ENCODE results near the gene INSC.

Gene INSC

DNA sequence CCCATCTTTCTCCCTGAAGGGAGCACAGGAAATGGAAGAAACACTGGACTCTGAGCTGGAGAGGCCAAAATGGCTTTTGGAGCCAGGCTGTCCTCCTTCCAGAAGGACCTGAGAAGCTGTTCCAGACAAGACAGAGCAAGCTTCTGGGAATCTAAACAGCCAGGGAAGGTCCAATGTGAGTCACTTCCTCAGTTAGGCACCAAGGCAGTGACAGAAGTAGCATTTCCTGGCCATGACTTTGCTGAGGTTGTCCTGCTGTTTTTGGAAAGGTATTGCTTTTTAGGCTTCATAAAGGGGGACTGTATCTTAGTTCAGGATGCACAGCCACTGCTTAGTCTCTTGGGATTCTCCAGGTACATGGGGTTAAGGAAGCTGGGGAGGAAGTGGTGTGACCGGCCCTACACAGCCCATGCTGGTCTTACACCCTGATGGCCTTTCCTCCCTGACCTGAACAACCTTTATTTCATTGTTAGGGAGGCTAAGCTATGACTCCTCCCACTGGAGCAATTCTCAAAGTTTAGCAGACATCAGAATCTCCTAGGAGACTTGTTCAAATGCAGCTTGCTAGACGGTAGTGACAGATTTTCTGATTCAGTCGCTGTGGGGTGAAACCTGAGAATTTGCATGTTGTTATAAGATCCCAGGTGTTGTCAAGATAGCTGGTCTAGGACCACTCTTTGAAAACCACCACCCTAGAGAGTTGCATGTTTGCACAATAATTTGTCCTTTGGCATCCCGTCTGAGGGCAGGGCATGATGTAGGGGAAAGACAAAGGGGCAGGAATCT, 6.8 kb upstream of the INSC start:
- Histone ChIP-seq H3K4me3 (no peak overlapping the region), H3K27ac (no peak overlapping the region)

DNA sequence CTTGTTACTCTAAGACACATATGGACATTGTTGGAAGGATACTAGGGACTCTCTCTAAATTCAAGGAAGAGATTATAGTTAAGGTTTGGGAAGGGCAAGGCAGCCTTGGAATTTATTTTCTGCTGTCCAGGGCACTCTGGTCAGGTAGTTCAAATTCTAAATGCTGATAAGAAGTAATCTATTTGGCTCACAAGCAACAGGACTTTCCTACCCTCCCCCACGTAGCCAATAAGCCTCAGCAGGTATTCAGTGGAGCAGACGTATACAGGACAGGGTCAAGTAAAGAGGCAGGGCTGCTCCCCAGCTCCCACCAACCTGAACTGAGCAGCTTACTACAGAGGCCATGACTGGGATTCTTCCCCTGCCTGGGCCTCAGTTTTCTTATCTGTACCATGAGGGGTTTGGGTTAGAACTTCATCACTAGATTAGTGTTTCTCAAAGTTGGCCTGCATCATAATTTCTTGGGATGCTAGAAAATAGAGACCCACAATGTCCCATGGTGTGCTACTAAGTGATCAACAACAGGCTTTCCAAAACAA, 6.1 kb upstream of the INSC start:
- Histone ChIP-seq H3K4me3 (no peak overlapping the region), H3K27ac (no peak overlapping the region)

DNA sequence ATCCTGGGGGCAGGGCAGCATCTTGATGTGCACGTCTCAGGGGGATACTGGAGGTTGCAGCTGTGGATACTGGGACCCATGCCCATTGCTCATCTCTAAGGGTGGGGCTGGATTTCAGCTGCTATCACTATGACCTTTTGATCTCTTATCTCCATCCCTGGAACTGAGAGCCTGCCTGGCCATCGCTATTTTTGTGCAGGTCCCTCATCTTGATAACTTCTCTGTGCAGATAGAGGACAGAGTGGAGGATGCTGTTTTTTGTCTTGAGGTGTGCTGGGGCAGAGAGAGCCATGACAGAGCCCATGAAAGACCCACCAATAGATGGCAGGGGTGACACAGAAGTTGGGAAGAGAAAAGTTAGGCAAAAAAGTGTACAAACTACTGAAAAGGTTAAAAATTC, 5.1 kb upstream of the INSC start:
- H3K4me3 ChIP-seq: no peak overlapping the region
- no peak overlapping the region for H3K27ac ChIP-seq

- H3K4me3 ChIP-seq: no peak overlapping the region
- H3K27ac ChIP-seq: no peak overlapping the region
These were observed 3.5 kb upstream of the INSC start for GRCh38 chr11:15111215-15111614.

DNA sequence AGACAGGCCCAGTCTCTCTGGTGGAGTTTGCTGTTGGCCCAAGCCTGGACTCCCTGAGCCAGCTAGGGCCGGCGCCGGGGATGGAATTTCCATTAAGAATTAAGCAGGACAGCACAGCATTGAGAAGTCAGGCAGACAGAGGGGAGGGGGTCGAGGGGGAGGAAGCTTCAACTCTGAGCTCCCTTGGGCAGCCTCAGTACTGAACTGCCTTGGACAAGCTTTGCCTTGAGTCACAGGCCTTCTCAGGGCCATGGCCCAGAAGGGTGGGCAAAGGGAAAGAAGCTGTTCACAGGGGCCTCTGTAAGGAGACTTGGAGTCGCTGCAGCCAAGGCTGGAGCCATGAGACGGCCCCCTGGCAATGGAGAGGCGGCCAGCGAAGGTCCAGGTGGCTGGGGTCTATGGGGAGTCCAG, 2.6 kb upstream of the INSC start:
- no peak overlapping the region for H3K27ac ChIP-seq
- H3K4me3 ChIP-seq: no peak overlapping the region

DNA sequence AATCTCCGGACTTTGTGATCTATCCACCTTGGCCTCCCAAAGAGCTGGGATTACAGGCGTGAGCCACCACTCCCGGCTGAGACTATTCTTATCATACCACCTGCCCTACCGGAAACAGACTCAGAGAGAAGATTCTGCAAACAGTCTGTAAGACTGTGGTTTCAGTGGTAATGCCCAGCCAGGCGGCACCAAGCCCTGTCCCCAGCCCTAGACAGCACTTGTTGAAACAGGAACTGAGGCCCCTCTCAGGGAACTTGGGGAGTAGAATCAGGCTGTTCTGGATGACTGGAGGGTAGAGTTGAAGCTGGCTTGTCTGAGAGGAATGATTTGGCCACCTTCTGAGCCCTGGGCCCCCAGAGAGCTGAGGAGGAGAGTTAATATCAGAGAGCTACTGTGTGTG, 1.3 kb upstream of the INSC start:
- no peak overlapping the region for H3K27ac ChIP-seq
- H3K4me3 ChIP-seq: no peak overlapping the region

DNA sequence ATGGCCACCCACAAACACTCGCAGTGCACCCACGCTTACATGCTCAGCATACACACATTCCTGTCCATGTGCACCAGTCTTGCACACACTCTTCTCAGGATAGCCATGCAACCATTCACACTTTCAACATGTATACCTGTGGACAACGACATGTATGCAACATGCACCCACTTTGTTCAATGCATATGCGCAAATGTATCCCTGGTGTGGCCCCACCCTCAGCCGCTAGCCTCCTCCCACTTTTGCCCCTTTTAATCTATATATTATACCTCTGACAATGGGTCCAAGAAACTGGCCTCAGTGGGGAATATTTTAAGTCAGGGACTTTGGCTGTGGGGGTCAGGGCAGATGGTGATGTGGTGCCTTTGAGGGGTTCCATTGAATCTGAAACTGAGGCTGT, 963 bp downstream of the INSC start:
- no peak overlapping the region for H3K27ac ChIP-seq

GRCh38 chr11:15117751-15118150, 3.0 kb downstream of the INSC start:
- Histone ChIP-seq H3K27ac (no peak overlapping the region), H3K4me3 (no peak overlapping the region)

More for the DNA sequence above, 963 bp downstream of the INSC start:
- H3K4me3 ChIP-seq: no peak overlapping the region

GRCh38 chr11:15118431-15118830, 3.7 kb downstream of the INSC start:
- no peak overlapping the region for H3K27ac ChIP-seq
- H3K4me3 ChIP-seq: no peak overlapping the region

- H3K27ac ChIP-seq: no peak overlapping the region
These were observed 4.6 kb downstream of the INSC start for GRCh38 chr11:15119352-15119751.

GRCh38 chr11:15119826-15120225, 5.1 kb downstream of the INSC start:
- no peak overlapping the region for H3K4me3 ChIP-seq

More at GRCh38 chr11:15119352-15119751, 4.6 kb downstream of the INSC start:
- no peak overlapping the region for H3K4me3 ChIP-seq

GRCh38 chr11:15123849-15124248, 9.1 kb downstream of the INSC start:
- H3K27ac ChIP-seq: no peak overlapping the region
- no peak overlapping the region for H3K4me3 ChIP-seq

More at GRCh38 chr11:15119826-15120225, 5.1 kb downstream of the INSC start:
- no peak overlapping the region for H3K27ac ChIP-seq

- H3K27ac ChIP-seq: no peak overlapping the region
These were observed 9.8 kb downstream of the INSC start for GRCh38 chr11:15124528-15124927.

DNA sequence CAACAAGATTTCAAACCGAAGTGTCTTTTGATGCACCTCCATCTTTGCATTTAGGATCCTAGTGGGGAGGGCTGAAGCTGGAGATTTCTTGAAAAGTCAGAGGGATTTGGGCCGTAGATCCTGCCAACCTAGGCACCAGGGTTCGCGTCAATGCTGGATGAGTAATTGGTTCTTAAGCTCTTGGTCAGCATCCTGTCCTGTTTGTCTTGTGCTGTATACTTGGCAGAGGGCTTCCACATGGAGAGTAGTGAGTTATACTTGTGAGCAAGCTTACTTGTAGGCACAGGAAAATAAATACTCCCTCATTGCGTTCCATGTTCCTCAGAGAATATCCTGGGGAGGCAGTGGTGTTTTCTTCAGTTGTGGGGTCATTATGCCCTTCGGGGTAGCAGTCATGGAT, 12.6 kb downstream of the INSC start:
- Histone ChIP-seq H3K27ac (no peak overlapping the region), H3K4me3 (no peak overlapping the region)

More at GRCh38 chr11:15124528-15124927, 9.8 kb downstream of the INSC start:
- H3K4me3 ChIP-seq: no peak overlapping the region

DNA sequence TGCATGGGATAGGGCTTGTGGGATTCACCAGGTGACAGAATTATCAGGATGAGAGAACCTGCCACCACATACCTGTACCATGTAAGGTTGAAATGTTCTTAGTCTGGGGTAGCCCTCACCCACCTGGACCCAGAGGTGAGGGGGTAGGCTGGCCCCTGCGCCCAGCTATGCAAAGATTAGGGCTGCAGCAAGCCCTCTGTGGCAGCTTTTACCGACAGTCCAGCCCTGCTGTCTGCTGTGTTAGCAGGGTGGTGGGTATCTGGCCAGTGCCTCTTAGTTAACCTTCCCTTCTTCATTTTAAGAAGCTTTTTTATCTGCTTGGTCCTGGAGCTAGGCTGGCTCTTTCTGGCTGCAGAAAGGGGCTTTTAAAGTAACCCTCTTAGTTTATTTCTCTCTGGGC, 13.9 kb downstream of the INSC start:
- H3K27ac ChIP-seq: no peak overlapping the region
- no peak overlapping the region for H3K4me3 ChIP-seq

- Histone ChIP-seq H3K4me3 (no peak overlapping the region), H3K27ac (no peak overlapping the region)
These were observed 21.4 kb downstream of the INSC start for GRCh38 chr11:15136166-15136565.

DNA sequence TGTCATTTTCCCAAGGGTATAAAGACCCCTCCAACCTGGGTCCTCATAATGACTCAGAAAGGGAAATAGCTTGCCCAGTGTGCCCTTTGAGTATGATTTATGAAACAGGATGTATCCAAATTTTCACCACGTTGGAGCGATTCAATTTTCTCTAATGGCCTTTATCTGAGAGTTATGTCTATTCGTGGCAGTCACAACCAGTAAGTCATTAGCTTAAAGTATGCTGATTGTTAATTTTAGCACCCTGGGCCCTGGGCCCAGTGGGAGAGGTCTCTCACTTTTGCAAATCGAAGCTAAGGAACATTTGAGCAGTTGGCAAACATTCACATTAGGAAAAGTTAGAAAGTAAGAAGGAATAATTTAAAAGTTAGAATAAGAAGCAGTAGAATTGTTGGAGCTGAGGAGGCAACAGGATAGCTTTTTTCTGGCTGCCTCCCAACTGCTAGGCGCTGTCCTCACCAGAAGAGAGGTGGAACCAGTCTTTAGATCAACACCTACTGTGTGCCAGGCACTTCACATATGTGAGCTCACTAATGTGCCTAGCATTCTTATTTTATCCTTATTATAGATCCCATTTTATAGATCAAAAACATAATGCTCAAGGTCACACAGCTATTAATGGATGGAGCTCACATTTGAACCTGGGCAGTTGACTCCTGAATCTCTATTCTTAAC, 24.5 kb downstream of the INSC start:
- H3K4me3 ChIP-seq: no peak overlapping the region
- H3K27ac ChIP-seq: no peak overlapping the region

DNA sequence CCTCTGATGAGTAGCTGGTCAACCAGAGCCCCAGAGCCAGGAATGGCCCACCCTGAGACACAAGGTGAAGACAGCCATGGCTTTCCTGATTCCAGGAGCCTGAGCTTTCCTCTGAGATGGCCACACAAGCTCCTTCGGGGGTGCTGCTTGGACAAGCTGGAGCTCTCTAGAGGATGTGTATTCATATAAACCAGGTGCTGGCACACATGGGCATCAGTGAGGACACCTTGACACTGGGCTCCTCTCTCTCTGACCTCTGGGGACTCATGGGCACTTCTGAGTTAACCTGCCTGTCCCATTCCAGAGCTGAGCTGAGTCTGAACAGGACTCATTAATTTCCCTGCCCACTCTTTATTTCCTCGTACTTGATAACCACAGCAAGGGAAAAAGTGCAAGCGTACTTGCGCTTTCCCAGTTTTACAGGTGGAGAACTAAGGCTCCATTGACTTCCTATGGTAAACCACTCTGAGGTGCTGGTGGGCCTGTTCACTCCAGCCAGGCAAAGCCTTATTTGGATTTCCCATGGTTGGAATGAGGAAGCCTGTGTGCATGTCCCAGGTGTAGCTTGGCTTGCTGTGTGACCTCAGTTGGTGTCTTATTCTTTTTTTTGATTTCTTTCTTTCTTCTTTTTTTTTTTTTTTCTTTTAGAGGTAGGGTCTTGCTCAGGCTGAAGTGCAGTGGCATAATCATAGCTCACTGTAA, 25.4 kb downstream of the INSC start:
- no peak overlapping the region for H3K4me3 ChIP-seq
- no peak overlapping the region for H3K27ac ChIP-seq

- Histone ChIP-seq H3K4me3 (no peak overlapping the region), H3K27ac (no peak overlapping the region)
These were observed 26.7 kb downstream of the INSC start for GRCh38 chr11:15141381-15141780.

DNA sequence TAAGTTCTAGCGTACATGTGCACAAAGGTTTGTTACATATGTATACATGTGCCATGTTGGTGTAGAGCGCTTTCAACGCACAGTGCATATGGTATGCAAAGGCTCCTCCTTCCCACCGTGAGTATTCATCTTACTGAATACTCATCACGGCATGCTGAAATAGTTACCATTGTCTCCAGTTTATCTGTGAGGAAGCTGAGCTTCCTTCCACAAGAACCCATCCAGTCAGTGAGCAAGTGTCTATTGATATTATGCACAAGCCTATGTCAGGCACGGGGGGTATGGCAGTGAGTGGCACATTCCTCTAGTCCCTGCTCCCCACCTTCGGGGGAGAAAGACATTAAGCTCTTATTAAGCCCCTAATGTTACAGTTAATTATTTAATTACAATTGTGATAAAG, 28.1 kb downstream of the INSC start:
- Histone ChIP-seq H3K27ac (no peak overlapping the region), H3K4me3 (no peak overlapping the region)

GRCh38 chr11:15143855-15144254, 29.1 kb downstream of the INSC start:
- no peak overlapping the region for H3K27ac ChIP-seq
- H3K4me3 ChIP-seq: no peak overlapping the region
